ENCODE results near the gene JMJD1C.

DNA sequence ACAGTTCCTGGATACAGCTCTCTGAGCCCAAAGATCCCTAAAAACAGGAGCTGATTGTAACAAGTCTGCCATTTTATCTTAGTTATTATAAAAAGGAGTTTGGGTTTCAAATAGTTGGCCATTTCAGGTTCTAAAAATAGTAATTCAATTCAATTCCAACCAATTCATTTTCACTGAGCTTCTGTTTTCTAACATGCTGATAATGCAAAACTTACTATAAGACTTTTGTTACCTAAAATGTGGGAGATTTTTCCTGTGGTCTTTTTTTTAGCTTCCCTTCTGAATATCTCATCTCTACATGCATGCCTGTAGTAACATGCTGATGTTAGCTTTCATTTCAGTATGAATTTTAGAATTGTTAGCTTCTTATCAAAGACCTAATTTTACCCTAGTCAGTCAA, 319.3 kb downstream of the JMJD1C start:
- TF ChIP-seq, protein P1, sequence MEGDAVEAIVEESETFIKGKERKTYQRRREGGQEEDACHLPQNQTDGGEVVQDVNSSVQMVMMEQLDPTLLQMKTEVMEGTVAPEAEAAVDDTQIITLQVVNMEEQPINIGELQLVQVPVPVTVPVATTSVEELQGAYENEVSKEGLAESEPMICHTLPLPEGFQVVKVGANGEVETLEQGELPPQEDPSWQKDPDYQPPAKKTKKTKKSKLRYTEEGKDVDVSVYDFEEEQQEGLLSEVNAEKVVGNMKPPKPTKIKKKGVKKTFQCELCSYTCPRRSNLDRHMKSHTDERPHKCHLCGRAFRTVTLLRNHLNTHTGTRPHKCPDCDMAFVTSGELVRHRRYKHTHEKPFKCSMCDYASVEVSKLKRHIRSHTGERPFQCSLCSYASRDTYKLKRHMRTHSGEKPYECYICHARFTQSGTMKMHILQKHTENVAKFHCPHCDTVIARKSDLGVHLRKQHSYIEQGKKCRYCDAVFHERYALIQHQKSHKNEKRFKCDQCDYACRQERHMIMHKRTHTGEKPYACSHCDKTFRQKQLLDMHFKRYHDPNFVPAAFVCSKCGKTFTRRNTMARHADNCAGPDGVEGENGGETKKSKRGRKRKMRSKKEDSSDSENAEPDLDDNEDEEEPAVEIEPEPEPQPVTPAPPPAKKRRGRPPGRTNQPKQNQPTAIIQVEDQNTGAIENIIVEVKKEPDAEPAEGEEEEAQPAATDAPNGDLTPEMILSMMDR (IDR thresholded peaks at IDR 0.05): no peak
- TF ChIP-seq POLR2A (IDR thresholded peaks at IDR 0.05): no peak
